ENCODE results near the gene MANBA.

- TF ChIP-seq ZXDB (tag by site-specific recombination; IDR thresholded peaks at IDR 0.05) = no peak
- no peak for TF ChIP-seq PATZ1 (tag by site-specific recombination; IDR thresholded peaks at IDR 0.05)
- no peak for TF ChIP-seq ZNF658 (tag by site-specific recombination; IDR thresholded peaks at IDR 0.05)
Observed at GRCh38 chr4:102604222-102604940, 156.4 kb downstream of the MANBA start.
